H1 (cell line): ENCODE data around the gene FBXO2. TPM values are rescaled to one million over a fixed set of nuclear protein-coding genes. Genes with fewer than 3 reads are reported as not detected.

ENCODE experiments used
- RAD21 ChIP-seq, 2 experiments: IDR thresholded peaks in 1 of 2; conservative IDR thresholded peaks in 1 of 2; 2 replicates each; pipeline ENCODE4 v1.6.1; 2011; ENCODE audit warnings: low read depth in 2 of 2, low read length in 2 of 2, improper control_type of control experiment in 1 of 2, inconsistent platforms in 1 of 2, mild to moderate bottlenecking in 1 of 2, moderate library complexity in 1 of 2
- polyA plus RNA-seq, 7 experiments: library from polyadenylated mRNA; depleted of rRNA in 3 of 7; stranded (reverse) in 5 of 7; unstranded in 2 of 7; fragments of >200 nt in 5 of 7; fragments of 200-250 nt in 2 of 7; gene quantifications; 1 replicate in 5 of 7; 2 replicates in 1 of 7; 4 replicates in 1 of 7; pipeline versions ENCODE4 v1.2.1 to v1.2.3, GENCODE V29; 2011 to 2013; ENCODE audit warnings: missing spikeins in 2 of 7, mixed read lengths in 2 of 7
- total RNA-seq: library from RNA; stranded (reverse); fragmentation: NEBNext Ultra II Directional; extraction: Animal tissue kit (Norgen Biotek cat#: 25700); gene quantifications from 2 replicates; pipeline ENCODE4 v1.2.1, GENCODE V29; 2021

Gene FBXO2
- total and polyA plus RNA-seq, 2 of the 8 experiments (the other 6 are each of a cell fraction or from before 2014, with no cell fraction given): 51.3 to 57.9 TPM

GRCh38 chr1:11651017-11651416, 3.2 kb downstream of the FBXO2 start (continued):
- TF ChIP-seq RAD21 (IDR thresholded peaks at IDR 0.05 in 1 of 2, conservative IDR thresholded peaks at IDR 0.05 in 1 of 2; ENCODE audit: low read depth in 2 of 2, low read length in 2 of 2): no peak
